Measurements from ENCODE around the gene COX7C. TPM values are rescaled to one million over a fixed set of nuclear protein-coding genes. Genes with fewer than 3 reads are reported as not detected.

Gene COX7C
- polyA plus RNA-seq, 3 donors: 342 to 575 (median 508) TPM

GRCh38 chr5:86640998-86641397 is 23.3 kb downstream of the COX7C start:
- H3K27me3 ChIP-seq (ENCODE audit: control insufficient read depth in 2 of 2, insufficient read depth in 2 of 2, low read length in 2 of 2): no peaks in the 10 kb centered on the region
- no peaks in the 10 kb centered on the region for H3K36me3 Mint-ChIP-seq
- H3K9ac ChIP-seq (ENCODE audit: insufficient read depth, low read length, poor library complexity, severe bottlenecking): no peak overlapping the region
- H2AFZ ChIP-seq (ENCODE audit: insufficient read depth, low read depth, low read length, poor library complexity, severe bottlenecking): no peak overlapping the region
- no peaks in the 10 kb centered on the region for H3K79me2 ChIP-seq (ENCODE audit: insufficient read depth, low read length)
- peaks cover 0 to 3% (median 2%) of the 10 kb centered on the region in 3 donors for H3K27me3 Mint-ChIP-seq (ENCODE audit: low read depth in 3 of 3)
- H3K4me1 ChIP-seq (ENCODE audit: control insufficient read depth in 1 of 2, insufficient read depth in 2 of 2, low read length in 2 of 2): no peaks in the 10 kb centered on the region
- no peaks in the 10 kb centered on the region for H4K20me1 ChIP-seq (ENCODE audit: insufficient read depth, low read length)
- H3K4me1 Mint-ChIP-seq: no peaks in the 10 kb centered on the region
- no peak overlapping the region for H3K4me3 Mint-ChIP-seq
- H3K27ac Mint-ChIP-seq: no peak overlapping the region
- H3K9me3 Mint-ChIP-seq: no peaks in the 10 kb centered on the region
- WGBS (ENCODE audit: insufficient coverage): no CpG with 5 or more reads among the region's 2 CpGs
- no peaks in the 10 kb centered on the region for H3K36me3 ChIP-seq (replicated peaks in 1 of 2; ENCODE audit: control insufficient read depth in 1 of 2, insufficient read depth in 2 of 2, low read length in 2 of 2)
- no peak for TF ChIP-seq CTCF (IDR thresholded peaks at IDR 0.05)
- H3K27ac ChIP-seq (ENCODE audit: low read depth in 1 of 2, low read length in 2 of 2): no peak overlapping the region
- DNase-seq: no peak
- no peak overlapping the region for H3K4me2 ChIP-seq (replicated peaks; ENCODE audit: extremely low read depth, low read length, poor library complexity, severe bottlenecking)
- H3K9me3 ChIP-seq (replicated peaks in 1 of 2; ENCODE audit: control insufficient read depth in 1 of 2, insufficient read depth in 1 of 2, low read length in 2 of 2): peaks cover 0 to 3% of the 10 kb centered on the region in 2 donors
- H3K4me3 ChIP-seq (replicated peaks in 1 of 3; ENCODE audit: low read depth in 2 of 3, low read length in 3 of 3): no peak overlapping the region
- intact Hi-C loops (cut with micrococcal nuclease): no loop called here

GRCh38 chr5:86644843-86645242 is 27.1 kb downstream of the COX7C start:
- Histone ChIP-seq H3K36me3 (replicated peaks in 1 of 2; ENCODE audit: control insufficient read depth in 1 of 2, insufficient read depth in 2 of 2, low read length in 2 of 2) (no peaks in the 10 kb centered on the region), H3K4me2 (replicated peaks; ENCODE audit: extremely low read depth, low read length, poor library complexity, severe bottlenecking) (no peak overlapping the region), H3K4me1 (ENCODE audit: control insufficient read depth in 1 of 2, insufficient read depth in 2 of 2, low read length in 2 of 2) (no peaks in the 10 kb centered on the region), H3K9ac (ENCODE audit: insufficient read depth, low read length, poor library complexity, severe bottlenecking) (no peak overlapping the region), H3K4me3 (replicated peaks in 1 of 3; ENCODE audit: low read depth in 2 of 3, low read length in 3 of 3) (no peak overlapping the region), H3K27ac (ENCODE audit: low read depth in 1 of 2, low read length in 2 of 2) (no peak overlapping the region), H2AFZ (ENCODE audit: insufficient read depth, low read depth, low read length, poor library complexity, severe bottlenecking) (no peak overlapping the region), H4K20me1 (ENCODE audit: insufficient read depth, low read length) (no peaks in the 10 kb centered on the region), H3K27me3 (ENCODE audit: control insufficient read depth in 2 of 2, insufficient read depth in 2 of 2, low read length in 2 of 2) (no peaks in the 10 kb centered on the region), H3K9me3 (replicated peaks in 1 of 2; ENCODE audit: control insufficient read depth in 1 of 2, insufficient read depth in 1 of 2, low read length in 2 of 2) (peaks cover 0 to 3% of the 10 kb centered on the region in 2 donors), H3K79me2 (ENCODE audit: insufficient read depth, low read length) (no peaks in the 10 kb centered on the region)
- no peak overlapping the region for H3K4me3 Mint-ChIP-seq
- H3K4me1 Mint-ChIP-seq: no peaks in the 10 kb centered on the region
- H3K27me3 Mint-ChIP-seq (ENCODE audit: low read depth in 3 of 3): peaks cover 0 to 2% (median 1%) of the 10 kb centered on the region in 3 donors
- peaks cover 0 to 4% (median 0%) of the 10 kb centered on the region in 7 donors for H3K9me3 Mint-ChIP-seq
- no peak overlapping the region for H3K27ac Mint-ChIP-seq
- intact Hi-C loops (cut with micrococcal nuclease): no loop called here
- 100% methylated on average over 2 of the region's 3 CpGs for WGBS (ENCODE audit: insufficient coverage)
- no peak for DNase-seq
- no peak for TF ChIP-seq CTCF (IDR thresholded peaks at IDR 0.05)
- no peaks in the 10 kb centered on the region for H3K36me3 Mint-ChIP-seq

Data from CD14-positive monocyte (primary cell).